ENCODE results near the gene AMHR2.
A peak's percentile ranks its signal among the peaks of the same experiment; 100 is the strongest.

The AMHR2 gene

GRCh38 chr12:53476769-53477209, 53.1 kb downstream of the AMHR2 start:
- Histone ChIP-seq H3K9ac (ENCODE audit: low read depth, low read length) (no peak overlapping the region), H3K4me3 (ENCODE audit: low read depth in 1 of 2, low read length in 2 of 2) (no peak overlapping the region), H3K4me2 (ENCODE audit: insufficient read depth, low read length) (no peak overlapping the region), H3K4me1 (ENCODE audit: insufficient read depth, low read length) (no peaks in the 10 kb centered on the region), H3K79me2 (ENCODE audit: insufficient read depth, low read length) (peaks cover 72% of the 10 kb centered on the region), H3K27ac (ENCODE audit: low read length) (no peak overlapping the region), H3K9me3 (ENCODE audit: insufficient read depth, low read length, severe bottlenecking) (no peaks in the 10 kb centered on the region), H4K20me1 (ENCODE audit: insufficient read depth, low read length) (peaks cover 83% of the 10 kb centered on the region), H3K36me3 (ENCODE audit: insufficient read depth, low read length) (peaks cover 98% of the 10 kb centered on the region), H2AFZ (ENCODE audit: low read depth, low read length) (no peak overlapping the region), H3K27me3 (ENCODE audit: insufficient read depth, low read length, poor library complexity) (no peaks in the 10 kb centered on the region)
- no peak for DNase-seq
- TF ChIP-seq EZH2 (IDR thresholded peaks at IDR 0.05; ENCODE audit: borderline replicate concordance, low read depth, low read length, severe bottlenecking): no peak
- TF ChIP-seq CTCF (IDR thresholded peaks at IDR 0.05; ENCODE audit: borderline replicate concordance, extremely low read depth, low read length, poor library complexity, severe bottlenecking): peak; percentile 56
- peak; percentile 57 for ATAC-seq (ENCODE audit: insufficient read depth, low read depth)

GRCh38 chr12:53478865-53479264, 55.2 kb downstream of the AMHR2 start:
- Histone ChIP-seq H2AFZ (ENCODE audit: low read depth, low read length) (no peak overlapping the region), H4K20me1 (ENCODE audit: insufficient read depth, low read length) (peaks cover 80% of the 10 kb centered on the region), H3K4me2 (ENCODE audit: insufficient read depth, low read length) (no peak overlapping the region), H3K36me3 (ENCODE audit: insufficient read depth, low read length) (peaks cover 98% of the 10 kb centered on the region), H3K27me3 (ENCODE audit: insufficient read depth, low read length, poor library complexity) (no peaks in the 10 kb centered on the region), H3K9me3 (ENCODE audit: insufficient read depth, low read length, severe bottlenecking) (no peaks in the 10 kb centered on the region), H3K9ac (ENCODE audit: low read depth, low read length) (no peak overlapping the region), H3K27ac (ENCODE audit: low read length) (no peak overlapping the region), H3K4me3 (ENCODE audit: low read depth in 1 of 2, low read length in 2 of 2) (no peak overlapping the region), H3K4me1 (ENCODE audit: insufficient read depth, low read length) (no peaks in the 10 kb centered on the region), H3K79me2 (ENCODE audit: insufficient read depth, low read length) (peaks cover 52% of the 10 kb centered on the region)
- DNase-seq (no peak), ATAC-seq (ENCODE audit: insufficient read depth, low read depth) (no peak)
- TF ChIP-seq EZH2 (IDR thresholded peaks at IDR 0.05; ENCODE audit: borderline replicate concordance, low read depth, low read length, severe bottlenecking) (no peak), CTCF (IDR thresholded peaks at IDR 0.05; ENCODE audit: borderline replicate concordance, extremely low read depth, low read length, poor library complexity, severe bottlenecking) (no peak)

GRCh38 chr12:53479331-53479730, 55.7 kb downstream of the AMHR2 start:
- H4K20me1 ChIP-seq (ENCODE audit: insufficient read depth, low read length): peaks cover 79% of the 10 kb centered on the region
- DNase-seq: no peak
- no peak overlapping the region for H3K9ac ChIP-seq (ENCODE audit: low read depth, low read length)
- peaks cover 48% of the 10 kb centered on the region for H3K79me2 ChIP-seq (ENCODE audit: insufficient read depth, low read length)
- peaks cover 98% of the 10 kb centered on the region for H3K36me3 ChIP-seq (ENCODE audit: insufficient read depth, low read length)
- no peaks in the 10 kb centered on the region for H3K4me1 ChIP-seq (ENCODE audit: insufficient read depth, low read length)
- TF ChIP-seq EZH2 (IDR thresholded peaks at IDR 0.05; ENCODE audit: borderline replicate concordance, low read depth, low read length, severe bottlenecking): no peak
- no peak for TF ChIP-seq CTCF (IDR thresholded peaks at IDR 0.05; ENCODE audit: borderline replicate concordance, extremely low read depth, low read length, poor library complexity, severe bottlenecking)
- no peaks in the 10 kb centered on the region for H3K27me3 ChIP-seq (ENCODE audit: insufficient read depth, low read length, poor library complexity)
- H2AFZ ChIP-seq (ENCODE audit: low read depth, low read length): no peak overlapping the region
- ATAC-seq (ENCODE audit: insufficient read depth, low read depth): no peak
- H3K27ac ChIP-seq (ENCODE audit: low read length): no peak overlapping the region
- H3K4me3 ChIP-seq (ENCODE audit: low read depth in 1 of 2, low read length in 2 of 2): no peak overlapping the region
- H3K9me3 ChIP-seq (ENCODE audit: insufficient read depth, low read length, severe bottlenecking): no peaks in the 10 kb centered on the region
- no peak overlapping the region for H3K4me2 ChIP-seq (ENCODE audit: insufficient read depth, low read length)
